GM23338 (cell line): ENCODE results near the gene DFFB. TPM values are rescaled to one million over a fixed set of nuclear protein-coding genes. Genes with fewer than 3 reads are reported as not detected.

Experiments used
- ATAC-seq: fragments of 200-7000 bp; cut with Tn5 transposase; 3 replicates; pipeline ENCODE4 v1.9.1; 2020
- DNase-seq: peaks from one replicate; pipeline ENCODE4 v3.0.0-alpha.2; 2015; ENCODE audit warnings: low spot score
- H2AFZ ChIP-seq: fragments of 200-600 bp; sonication (generic); 2 replicates; pipeline ENCODE4 v1.8.0; 2016; ENCODE audit warnings: antibody characterized with exemption, mild to moderate bottlenecking, moderate library complexity
- H3F3A ChIP-seq: fragments of 200-600 bp; sonication (generic); replicated peaks from 2 replicates; pipeline ENCODE4 v1.8.0; 2017; ENCODE audit warnings: antibody characterized with exemption, mixed run types, low read depth
- H3K27ac ChIP-seq: fragments of 200-600 bp; sonication (generic); 2 replicates; pipeline ENCODE4 v1.6.1; 2016; ENCODE audit warnings: low read depth
- H3K27me3 ChIP-seq: fragments of 200-600 bp; sonication (generic); 2 replicates; pipeline ENCODE4 v1.8.0; 2016; ENCODE audit warnings: mild to moderate bottlenecking, mixed run types, moderate library complexity; ENCODE audit not compliant: insufficient read depth
- H3K36me3 ChIP-seq: fragments of 200-600 bp; sonication (generic); 2 replicates; pipeline ENCODE4 v1.8.0; 2016; ENCODE audit warnings: mild to moderate bottlenecking; ENCODE audit not compliant: insufficient read depth
- H3K4me1 ChIP-seq: fragments of 200-600 bp; sonication (generic); 2 replicates; pipeline ENCODE4 v1.8.0; 2016; ENCODE audit warnings: mild to moderate bottlenecking, moderate library complexity; ENCODE audit not compliant: insufficient read depth
- H3K4me2 ChIP-seq: fragments of 200-600 bp; sonication (generic); 2 replicates; pipeline ENCODE4 v1.7.1; 2017; ENCODE audit warnings: mixed run types
- H3K4me3 ChIP-seq: fragments of 200-600 bp; sonication (generic); 2 replicates; pipeline ENCODE4 v1.6.1; 2016; ENCODE audit warnings: mixed run types
- H3K79me2 ChIP-seq: fragments of 200-600 bp; sonication (generic); replicated peaks from 2 replicates; pipeline ENCODE4 v1.8.0; 2017; ENCODE audit warnings: mild to moderate bottlenecking; ENCODE audit not compliant: insufficient read depth
- H3K9me2 ChIP-seq: fragments of 200-600 bp; sonication (generic); 2 replicates; pipeline ENCODE4 v1.8.0; 2017; ENCODE audit not compliant: insufficient read depth
- H4K20me1 ChIP-seq: fragments of 200-600 bp; sonication (generic); replicated peaks from 2 replicates; pipeline ENCODE4 v1.8.0; 2017; ENCODE audit warnings: mild to moderate bottlenecking; ENCODE audit not compliant: insufficient read depth
- H3K27ac Mint-ChIP-seq: 2 replicates; pipeline ENCODE4 v1.8.0; 2020; ENCODE audit warnings: inconsistent platforms, mild to moderate bottlenecking, moderate library complexity, mixed read lengths
- H3K27me3 Mint-ChIP-seq: 3 replicates; pipeline ENCODE4 v1.8.0; 2022; ENCODE audit warnings: low read depth, mild to moderate bottlenecking, moderate library complexity, mixed read lengths, inconsistent platforms; ENCODE audit not compliant: insufficient read depth, poor library complexity
- H3K36me3 Mint-ChIP-seq: 3 replicates; pipeline ENCODE4 v1.8.0; 2021; ENCODE audit warnings: low read depth, mild to moderate bottlenecking, inconsistent platforms, moderate library complexity, mixed read lengths
- H3K4me1 Mint-ChIP-seq: 3 replicates; pipeline ENCODE4 v1.8.0; 2020; ENCODE audit warnings: mild to moderate bottlenecking, inconsistent platforms, mixed read lengths
- H3K4me3 Mint-ChIP-seq: 3 replicates; pipeline ENCODE4 v1.8.0; 2021; ENCODE audit warnings: moderate library complexity, mild to moderate bottlenecking, inconsistent platforms, mixed read lengths
- H3K9me3 Mint-ChIP-seq: 3 replicates; pipeline ENCODE4 v1.8.0; 2020; ENCODE audit warnings: moderate library complexity, mild to moderate bottlenecking, inconsistent platforms, mixed read lengths
- CREB1 ChIP-seq: fragments of 250-450 bp; sonication (Bioruptor Pico); IDR thresholded peaks from 2 replicates; pipeline ENCODE4 v1.5.0; 2020; ENCODE audit warnings: low read depth, mild to moderate bottlenecking, moderate library complexity
- CTCF ChIP-seq, 2 experiments: fragments of 200-600 bp in 1 of 2; sonication (generic) in 1 of 2; conservative IDR thresholded peaks; 2 replicates each; pipeline versions ENCODE4 v1.5.1 to v1.6.1; 2016 to 2017; ENCODE audit warnings: antibody characterized with exemption in 2 of 2, low read depth in 2 of 2, mild to moderate bottlenecking in 2 of 2, moderate library complexity in 1 of 2
- ETS1 ChIP-seq: IDR thresholded peaks from 2 replicates; pipeline ENCODE4 v1.6.1; 2016; ENCODE audit warnings: antibody characterized with exemption
- EZH2 ChIP-seq: fragments of 200-600 bp; sonication (generic); IDR thresholded peaks from one replicate; pipeline ENCODE4 v1.8.0; 2017; ENCODE audit warnings: antibody characterized with exemption, mild to moderate bottlenecking, low read depth; ENCODE audit not compliant: unreplicated experiment
- EZH2phosphoT487 ChIP-seq: fragments of 200-600 bp; sonication (generic); IDR thresholded peaks from one replicate; pipeline ENCODE4 v1.8.1; 2018; ENCODE audit warnings: antibody characterized with exemption; ENCODE audit not compliant: unreplicated experiment
- JUNB ChIP-seq: IDR thresholded peaks from one replicate; pipeline ENCODE4 v1.6.1; 2016; ENCODE audit warnings: antibody characterized with exemption; ENCODE audit not compliant: unreplicated experiment
- NANOG ChIP-seq: IDR thresholded peaks from 2 replicates; pipeline ENCODE4 v1.6.1; 2016; ENCODE audit warnings: antibody characterized with exemption, borderline replicate concordance
- POLR2AphosphoS5 ChIP-seq: IDR thresholded peaks from 2 replicates; pipeline ENCODE4 v1.6.1; 2016; ENCODE audit warnings: antibody characterized with exemption, low read depth
- REST ChIP-seq: IDR thresholded peaks from one replicate; pipeline ENCODE4 v1.6.1; 2018; ENCODE audit warnings: antibody characterized with exemption; ENCODE audit not compliant: unreplicated experiment
- STAT1 ChIP-seq: IDR thresholded peaks from one replicate; pipeline ENCODE4 v1.6.1; 2016; ENCODE audit warnings: antibody characterized with exemption; ENCODE audit not compliant: unreplicated experiment
- ZNF114 ChIP-seq: fragments of 250-450 bp; sonication (Bioruptor Pico); IDR thresholded peaks from 2 replicates; pipeline ENCODE4 v1.5.0; 2020; ENCODE audit warnings: mild to moderate bottlenecking, moderate library complexity
- ZNF331 ChIP-seq: fragments of 250-450 bp; sonication (Bioruptor Pico); IDR thresholded peaks from 2 replicates; pipeline ENCODE4 v1.5.0; 2020; ENCODE audit warnings: low read depth, mild to moderate bottlenecking, moderate library complexity
- ZNF462 ChIP-seq: fragments of 250-450 bp; sonication (Bioruptor Pico); IDR thresholded peaks from 2 replicates; pipeline ENCODE4 v1.5.0; 2020; ENCODE audit warnings: mild to moderate bottlenecking, moderate library complexity
- polyA plus RNA-seq: library from polyadenylated mRNA; unstranded; fragments of >200 nt; fragmentation: Nextera tagmentation; extraction: Ambion mirVana; gene quantifications from 2 replicates; pipeline ENCODE4 v1.2.1, GENCODE V29; 2016
- total RNA-seq: library from RNA; depleted of rRNA; stranded (reverse); fragments of >200 nt; shearing (Covaris generic); gene quantifications from 2 replicates; pipeline ENCODE4 v1.2.3, GENCODE V29; 2014

The DFFB gene
- total and polyA plus RNA-seq, 2 experiments from 2014 or later: 6.5 to 18.1 TPM

DNA sequence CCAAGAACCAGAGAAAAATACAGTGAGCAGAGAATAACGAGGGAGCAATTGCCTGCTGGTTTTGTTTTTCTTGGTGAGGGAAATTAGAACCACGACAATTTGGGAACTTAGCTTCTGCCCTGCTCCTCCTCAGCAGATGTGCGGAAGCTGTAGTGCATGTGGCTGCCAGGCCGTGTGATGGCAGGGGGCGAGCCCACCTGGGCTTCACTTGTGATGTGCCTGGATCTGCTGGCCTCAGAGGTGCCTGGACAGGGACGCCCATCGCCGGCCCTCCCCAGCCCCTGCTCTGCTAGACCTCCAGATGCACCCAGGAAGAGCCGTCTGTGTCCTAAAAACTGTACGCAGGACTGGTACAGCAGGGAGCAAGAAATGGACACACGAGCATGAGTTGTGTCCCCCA, 71.3 kb downstream of the DFFB start:
- Histone ChIP-seq H2AFZ (no peak overlapping the region), H3K4me3 (no peak overlapping the region), H3K4me2 (no peak overlapping the region), H3K9me2 (no peaks in the 10 kb centered on the region), H3K4me1 (no peaks in the 10 kb centered on the region), H3K27me3 (no peaks in the 10 kb centered on the region), H3F3A (peaks cover 9% of the 10 kb centered on the region), H3K79me2 (no peaks in the 10 kb centered on the region), H3K27ac (no peak overlapping the region), H4K20me1 (no peaks in the 10 kb centered on the region), H3K36me3 (peaks cover 9% of the 10 kb centered on the region)
- H3K9me3 Mint-ChIP-seq: peaks cover 89% of the 10 kb centered on the region
- peaks cover 21% of the 10 kb centered on the region for H3K27me3 Mint-ChIP-seq
- ATAC-seq (no peak), DNase-seq (no peak)
- TF ChIP-seq ZNF331 (no peak), STAT1 (no peak), ZNF462 (CRISPR knock-in tag) (no peak), REST (no peak), JUNB (no peak), EZH2 (no peak), ZNF114 (no peak), POLR2AphosphoS5 (no peak), CREB1 (no peak), EZH2phosphoT487 (no peak), NANOG (no peak), CTCF (conservative IDR thresholded peaks at IDR 0.05; ENCODE audit: low read depth in 2 of 2) (no peak), ETS1 (no peak)
- peaks cover 24% of the 10 kb centered on the region for H3K36me3 Mint-ChIP-seq
- no peak overlapping the region for H3K4me3 Mint-ChIP-seq
- H3K4me1 Mint-ChIP-seq: no peaks in the 10 kb centered on the region
- no peak overlapping the region for H3K27ac Mint-ChIP-seq
